Activated T-cell treated with anti-CD3 and anti-CD28 coated beads, Interleukin-2, amount 50 U/mL, for 4 hours (primary cell): ENCODE measurements around the gene GPR4. TPM values are rescaled to one million over a fixed set of nuclear protein-coding genes. Genes with fewer than 3 reads are reported as not detected.

Experiments
- ATAC-seq, 2 donors: fragments of 200-7000 bp; cut with Tn5 transposase; one replicate each; pipeline ENCODE4 v1.10.0; 2021
- DNase-seq: peaks from one replicate; pipeline ENCODE4 v3.0.0-alpha.2; 2020
- H3K27me3 Mint-ChIP-seq: one replicate; pipeline ENCODE4 v1.8.0; 2021; ENCODE audit warnings: low read depth, mixed read lengths
- H3K36me3 Mint-ChIP-seq: one replicate; pipeline ENCODE4 v1.8.0; 2022; ENCODE audit warnings: mixed read lengths; ENCODE audit not compliant: insufficient read depth
- H3K4me1 Mint-ChIP-seq: one replicate; pipeline ENCODE4 v1.8.0; 2021; ENCODE audit warnings: low read depth, mixed read lengths
- H3K4me3 Mint-ChIP-seq: one replicate; pipeline ENCODE4 v1.8.0; 2021; ENCODE audit warnings: mild to moderate bottlenecking, moderate library complexity, mixed read lengths
- H3K9me3 Mint-ChIP-seq: one replicate; pipeline ENCODE4 v1.8.0; 2021; ENCODE audit warnings: mixed read lengths
- total RNA-seq, 3 donors: library from RNA; stranded (reverse); gene quantifications; one replicate each; pipeline ENCODE4 v1.2.1, GENCODE V29; 2021

Gene GPR4
- total RNA-seq, 3 donors from 2014 or later: 0.05 TPM; not detected in 2

GRCh38 chr19:45564131-45564780 is 37.8 kb downstream of the GPR4 start:
- Mint-ChIP-seq H3K9me3 (no peaks in the 10 kb centered on the region), H3K4me3 (no peak overlapping the region), H3K36me3 (no peaks in the 10 kb centered on the region), H3K27me3 (no peaks in the 10 kb centered on the region), H3K4me1 (peaks cover 21% of the 10 kb centered on the region)
- DNase-seq (no peak), ATAC-seq (no peak)

DNA sequence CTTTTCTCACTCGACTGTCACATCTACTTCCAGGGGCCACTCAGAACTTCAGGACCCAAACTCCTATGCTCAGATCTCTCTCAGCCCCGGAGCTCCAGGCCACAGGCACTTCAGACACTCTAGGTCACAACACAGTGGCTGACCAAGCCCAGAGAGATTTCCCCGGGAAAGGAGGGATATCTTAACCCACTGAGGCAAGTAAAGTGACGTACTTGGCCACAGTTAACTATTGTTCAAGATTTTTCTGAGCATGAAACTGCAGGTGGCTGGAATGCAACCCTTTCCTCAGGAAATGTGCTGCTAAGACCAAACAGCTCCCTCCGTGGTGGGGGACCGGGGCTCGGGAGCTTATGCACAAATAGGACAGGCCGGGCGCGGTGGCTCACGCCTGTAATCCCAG is 41.3 kb downstream of the GPR4 start:
- ATAC-seq (no peak), DNase-seq (no peak)
- peaks cover 30% of the 10 kb centered on the region for H3K4me1 Mint-ChIP-seq
- no peaks in the 10 kb centered on the region for H3K36me3 Mint-ChIP-seq
- H3K27me3 Mint-ChIP-seq: no peaks in the 10 kb centered on the region
- no peaks in the 10 kb centered on the region for H3K9me3 Mint-ChIP-seq
- no peak overlapping the region for H3K4me3 Mint-ChIP-seq

GRCh38 chr19:45560038-45560437 is 42.0 kb downstream of the GPR4 start:
- Mint-ChIP-seq H3K4me1 (peaks cover 30% of the 10 kb centered on the region), H3K9me3 (no peaks in the 10 kb centered on the region), H3K36me3 (no peaks in the 10 kb centered on the region), H3K4me3 (no peak overlapping the region), H3K27me3 (no peaks in the 10 kb centered on the region)
- DNase-seq: no peak
- ATAC-seq: no peak

DNA sequence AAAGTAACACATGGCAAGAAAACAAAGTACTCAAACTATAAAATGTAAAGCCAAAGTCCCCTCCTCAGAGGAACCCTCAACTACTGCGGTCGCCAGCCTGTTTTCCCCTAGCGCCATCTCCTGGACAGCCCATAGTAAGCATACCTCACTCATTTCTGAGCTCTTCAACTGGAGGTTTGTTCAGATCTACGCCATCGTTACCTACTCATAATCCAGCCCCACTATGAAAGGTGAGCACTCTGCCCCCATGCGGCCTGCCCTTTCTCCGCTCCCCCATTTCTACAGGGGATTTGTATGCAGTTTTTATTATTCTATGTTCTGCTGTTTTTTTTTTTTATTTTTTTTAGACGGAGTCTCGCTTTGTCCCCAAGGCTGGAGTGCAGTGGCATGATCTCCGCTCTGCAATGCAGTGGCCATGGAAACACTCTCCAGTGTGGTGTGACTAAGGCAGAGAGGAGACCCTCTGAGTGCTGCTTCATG is 43.6 kb downstream of the GPR4 start:
- Mint-ChIP-seq H3K9me3 (no peaks in the 10 kb centered on the region), H3K36me3 (no peaks in the 10 kb centered on the region), H3K27me3 (no peaks in the 10 kb centered on the region), H3K4me1 (peaks cover 23% of the 10 kb centered on the region), H3K4me3 (no peak overlapping the region)
- ATAC-seq (peak; percentile 96 to 98), DNase-seq (peak; percentile 55)

- no peak for DNase-seq
- Mint-ChIP-seq H3K4me3 (no peak overlapping the region), H3K4me1 (peaks cover 15% of the 10 kb centered on the region), H3K27me3 (no peaks in the 10 kb centered on the region), H3K36me3 (peaks cover 5% of the 10 kb centered on the region), H3K9me3 (no peaks in the 10 kb centered on the region)
- ATAC-seq: no peak
These were observed 45.2 kb downstream of the GPR4 start for GRCh38 chr19:45556835-45557234.

DNA sequence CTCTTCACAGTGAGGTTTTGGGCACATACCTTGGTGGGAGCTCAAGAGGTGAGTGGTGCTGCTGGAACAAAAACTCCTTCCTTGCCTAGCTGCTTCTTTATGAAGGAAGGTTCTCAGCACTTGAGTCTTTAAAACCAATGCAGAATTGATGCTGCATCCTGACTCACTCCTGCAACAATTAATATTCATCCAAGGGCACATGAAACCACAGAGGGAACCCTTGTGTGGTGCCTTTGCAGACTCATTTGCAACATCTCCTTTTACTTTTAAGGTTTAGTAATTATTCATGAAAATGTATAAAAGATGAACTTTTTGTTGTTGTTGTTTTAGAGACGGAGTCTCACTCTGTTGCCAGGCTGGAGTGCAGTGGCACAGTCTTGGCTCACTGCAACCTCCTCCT is 47.5 kb downstream of the GPR4 start:
- DNase-seq (no peak), ATAC-seq (no peak)
- Mint-ChIP-seq H3K4me3 (no peak overlapping the region), H3K36me3 (peaks cover 8% of the 10 kb centered on the region), H3K4me1 (peaks cover 10% of the 10 kb centered on the region), H3K27me3 (no peaks in the 10 kb centered on the region), H3K9me3 (no peaks in the 10 kb centered on the region)

- no peak for ATAC-seq
- H3K4me1 Mint-ChIP-seq: peaks cover 4% of the 10 kb centered on the region
- no peaks in the 10 kb centered on the region for H3K27me3 Mint-ChIP-seq
- no peak for DNase-seq
- H3K4me3 Mint-ChIP-seq: no peak overlapping the region
- H3K9me3 Mint-ChIP-seq: no peaks in the 10 kb centered on the region
- peaks cover 8% of the 10 kb centered on the region for H3K36me3 Mint-ChIP-seq
These were observed 48.5 kb downstream of the GPR4 start for GRCh38 chr19:45553464-45553863.

DNA sequence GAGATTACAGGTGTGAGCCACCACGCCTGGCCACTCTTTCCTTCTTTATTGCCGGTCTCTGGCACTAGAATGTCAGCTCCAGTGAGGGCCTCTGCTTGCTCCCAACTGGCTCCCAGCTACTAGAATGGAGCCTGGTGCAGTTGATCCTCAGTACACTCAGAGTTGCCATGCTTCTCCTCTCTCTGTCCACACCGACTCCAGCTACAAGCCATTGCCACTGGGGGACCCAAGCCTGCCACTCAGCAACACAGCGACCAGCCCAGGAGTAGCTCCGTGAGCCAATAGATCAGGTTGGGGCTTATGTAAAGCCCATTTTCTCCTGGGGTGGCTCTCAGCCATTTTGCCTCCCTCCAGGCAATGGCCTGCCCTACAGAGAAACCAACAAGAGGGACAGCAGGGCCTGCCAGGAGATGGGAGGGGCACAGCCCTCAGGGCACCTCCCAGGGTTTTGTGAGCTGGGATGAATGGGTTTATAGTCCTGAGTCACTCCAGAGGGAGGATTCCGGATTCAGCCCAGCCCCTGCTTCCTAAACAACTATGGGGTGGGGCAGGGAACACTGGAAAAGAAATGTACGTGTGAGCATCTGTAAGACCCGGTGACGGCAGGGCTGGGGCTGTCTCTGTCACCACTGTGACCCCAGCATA is 53.9 kb downstream of the GPR4 start:
- peaks cover 6% of the 10 kb centered on the region for H3K36me3 Mint-ChIP-seq
- H3K27me3 Mint-ChIP-seq: no peaks in the 10 kb centered on the region
- DNase-seq (no peak), ATAC-seq (no peak)
- no peaks in the 10 kb centered on the region for H3K9me3 Mint-ChIP-seq
- no peak overlapping the region for H3K4me3 Mint-ChIP-seq
- H3K4me1 Mint-ChIP-seq: peaks cover 3% of the 10 kb centered on the region

DNA sequence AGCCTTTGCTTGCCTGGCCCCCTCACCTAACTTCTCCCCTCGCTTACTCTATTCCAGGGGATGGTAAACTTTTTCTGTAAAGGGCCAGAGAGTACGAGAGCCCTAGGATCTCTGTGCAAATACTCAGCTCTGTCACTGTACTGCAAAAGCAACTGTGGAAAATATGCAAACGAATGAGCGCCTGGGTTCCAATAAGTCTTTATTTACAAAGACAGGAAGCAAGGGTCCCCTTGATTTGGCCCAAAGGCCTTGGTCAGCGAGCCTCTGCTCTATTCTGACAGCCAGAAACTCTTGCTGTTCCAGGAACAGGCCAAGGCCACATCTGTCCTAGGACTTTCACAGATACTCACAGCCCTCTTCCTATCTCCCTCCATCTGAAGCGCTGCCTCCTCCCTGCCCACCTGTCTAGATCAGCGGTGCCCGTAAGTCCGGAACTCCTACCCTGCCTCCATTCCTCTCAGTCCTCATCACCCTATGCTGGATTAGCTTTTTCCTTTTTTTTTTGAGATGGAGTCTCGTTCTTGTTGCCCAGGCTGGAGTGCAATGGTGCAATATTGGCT is 54.7 kb downstream of the GPR4 start:
- H3K4me3 Mint-ChIP-seq: no peak overlapping the region
- H3K4me1 Mint-ChIP-seq: peaks cover 3% of the 10 kb centered on the region
- no peak for ATAC-seq
- H3K9me3 Mint-ChIP-seq: no peaks in the 10 kb centered on the region
- DNase-seq: no peak
- H3K36me3 Mint-ChIP-seq: peaks cover 3% of the 10 kb centered on the region
- H3K27me3 Mint-ChIP-seq: no peaks in the 10 kb centered on the region

DNA sequence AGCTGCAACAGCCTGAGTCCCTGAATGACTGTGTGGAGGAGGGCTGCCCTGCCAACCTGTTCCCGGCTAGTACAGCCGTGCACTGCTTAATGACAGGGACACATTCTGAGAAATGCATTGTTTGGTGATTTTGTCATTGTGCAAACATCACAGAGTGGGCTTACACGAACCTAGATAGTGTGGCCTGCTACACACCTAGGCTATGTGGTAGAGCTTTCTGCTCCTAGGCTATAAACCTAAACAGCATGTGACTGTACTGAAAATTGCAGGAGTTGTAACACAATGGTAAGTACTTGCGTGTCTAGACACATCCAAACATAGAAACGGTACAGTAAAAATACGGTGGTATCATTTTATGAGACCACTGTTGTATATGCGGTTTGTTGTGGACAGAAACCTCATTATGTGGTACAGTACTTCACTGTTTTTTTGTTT is 59.8 kb downstream of the GPR4 start:
- no peak for DNase-seq
- Mint-ChIP-seq H3K9me3 (no peaks in the 10 kb centered on the region), H3K36me3 (no peaks in the 10 kb centered on the region), H3K27me3 (no peaks in the 10 kb centered on the region), H3K4me3 (no peak overlapping the region), H3K4me1 (peaks cover 3% of the 10 kb centered on the region)
- no peak for ATAC-seq

Other genes with a start within 250 kb of the GPR4 start
- gene ERCC2, start 231.6 kb downstream of the GPR4 start, total RNA-seq: 10 to 100 TPM; 22.2 to 23.8 (median 23.8) TPM
- 1 to 10 TPM; 1.6 to 6.8 (median 4.1) TPM for gene PPP1R13L, start 197.1 kb downstream of the GPR4 start, total RNA-seq
- 10 to 100 TPM; 45.2 to 57.3 (median 49.1) TPM for gene POLR1G, start 195.6 kb downstream of the GPR4 start, total RNA-seq
- 10 to 100 TPM; 68.0 to 86.2 (median 85.7) TPM for gene ERCC1, start 178.3 kb downstream of the GPR4 start, total RNA-seq
- 10 to 100 TPM; 10.5 to 13.4 (median 13.2) TPM for gene FOSB, start 134.2 kb downstream of the GPR4 start, total RNA-seq
- 1 to 10 TPM in 2 of 3 donors, under 1 TPM in 1; 0.83 to 1.5 (median 1.5) TPM for gene RTN2, start 105.2 kb downstream of the GPR4 start, total RNA-seq
- gene PPM1N, start 103.8 kb downstream of the GPR4 start, total RNA-seq: 1 to 10 TPM; 1.1 to 1.4 (median 1.3) TPM
- gene VASP, start 94.7 kb downstream of the GPR4 start, total RNA-seq: 100 to 1,000 TPM; 135 to 164 (median 157) TPM
- gene OPA3, start 17.4 kb downstream of the GPR4 start, total RNA-seq: 10 to 100 TPM; 14.1 to 15.5 (median 15.1) TPM
- gene EML2, start 37.2 kb upstream of the GPR4 start, total RNA-seq: 100 to 1,000 TPM; 136 to 178 (median 150) TPM
- 1 to 10 TPM in 2 of 3 donors, under 1 TPM in 1; 0.66 to 1.4 (median 1.0) TPM for gene GIPR, start 66.0 kb upstream of the GPR4 start, total RNA-seq
- 100 to 1,000 TPM; 903 to 949 (median 911) TPM for gene SNRPD2, start 89.7 kb upstream of the GPR4 start, total RNA-seq
- 10 to 100 TPM; 10.3 to 13.2 (median 12.3) TPM for gene QPCTL, start 90.5 kb upstream of the GPR4 start, total RNA-seq
- gene FBXO46, start 128.7 kb upstream of the GPR4 start, total RNA-seq: 10 to 100 TPM; 29.5 to 33.3 (median 29.8) TPM
- gene MEIOSIN, start 131.2 kb upstream of the GPR4 start, total RNA-seq: not detected
- gene SIX5, start 167.0 kb upstream of the GPR4 start, total RNA-seq: 1 to 10 TPM; 1.5 to 1.7 (median 1.6) TPM
- 10 to 100 TPM; 19.9 to 22.6 (median 21.1) TPM for gene DMPK, start 180.3 kb upstream of the GPR4 start, total RNA-seq
- gene DMWD, start 190.6 kb upstream of the GPR4 start, total RNA-seq: 10 to 100 TPM; 53.3 to 60.5 (median 54.2) TPM
- gene RSPH6A, start 213.1 kb upstream of the GPR4 start, total RNA-seq: under 1 TPM; 0.15 to 0.33 (median 0.26) TPM